Kidney (tissue), 14 donors: ENCODE data around the gene SDHAF2. TPM values are rescaled to one million over a fixed set of nuclear protein-coding genes. Genes with fewer than 3 reads are reported as not detected.

Experiments
- DNase-seq, 5 donors: peaks; one replicate each; pipeline ENCODE4 v3.0.0-alpha.2; 2013 to 2020
- FAIRE-seq: peaks from 2 replicates; lab custom pipeline; 2012; peaks lifted over from hg19 to GRCh38; lab: Jason Lieb, UNC
- H3K27ac ChIP-seq, 2 donors: one replicate each; pipeline ENCODE4 v1.7.0; 2013; ENCODE audit warnings: low read depth in 2 of 2, low read length in 2 of 2, inconsistent platforms in 1 of 2
- H3K27me3 ChIP-seq: one replicate; pipeline ENCODE4 v1.7.1; 2013; ENCODE audit warnings: low read length, inconsistent platforms; ENCODE audit not compliant: control insufficient read depth, insufficient read depth
- H3K36me3 ChIP-seq, 3 donors: one replicate each; pipeline versions ENCODE4 v1.7.0 to v1.7.1; 2013; ENCODE audit warnings: low read length in 3 of 3, control low read depth in 1 of 3, inconsistent platforms in 1 of 3; ENCODE audit not compliant: insufficient read depth in 3 of 3, control insufficient read depth in 2 of 3
- H3K4me1 ChIP-seq, 3 donors: one replicate each; pipeline versions ENCODE4 v1.7.0 to v1.7.1; 2013; ENCODE audit warnings: low read length in 3 of 3, inconsistent platforms in 1 of 3, low read depth in 1 of 3; ENCODE audit not compliant: control insufficient read depth in 2 of 3, insufficient read depth in 2 of 3
- H3K4me3 ChIP-seq, 3 donors: one replicate each; pipeline versions ENCODE4 v1.7.0 to v1.8.1; 2013; ENCODE audit warnings: low read length in 3 of 3, control low read depth in 1 of 3, inconsistent platforms in 1 of 3
- H3K9ac ChIP-seq, 3 donors: one replicate each; pipeline versions ENCODE4 v1.7.0 to v1.7.1; 2013; ENCODE audit warnings: low read length in 3 of 3, control low read depth in 1 of 3, inconsistent platforms in 1 of 3
- H3K9me3 ChIP-seq, 3 donors: one replicate each; pipeline versions ENCODE4 v1.7.0 to v1.7.1; 2013; ENCODE audit warnings: low read length in 3 of 3, control low read depth in 1 of 3, inconsistent platforms in 1 of 3; ENCODE audit not compliant: control insufficient read depth in 2 of 3, insufficient read depth in 1 of 3
- intact Hi-C: fragments of 100-400 bp; cut with DNase I; formaldehyde crosslinking; loops from one replicate; pipeline ENCODE4 v1.11.1; 2022
- polyA plus RNA-seq: library from polyadenylated mRNA; stranded (reverse); fragments of 350-450 nt; fragmentation: Illumina TruSeq; extraction: RNeasy Lipid Tissue Mini Kit (QIAGEN cat#74804); gene quantifications from one replicate; pipeline ENCODE4 v1.2.3, GENCODE V29; 2014; ENCODE audit warnings: low read depth, low replicate concordance; ENCODE audit not compliant: insufficient read depth
- total RNA-seq: library from RNA; stranded (reverse); fragmentation: NEBNext Ultra II Directional; extraction: Animal tissue kit (Norgen Biotek cat#: 25700); gene quantifications from one replicate; pipeline ENCODE4 v1.2.1, GENCODE V29; 2021
- TF ChIP-seq, protein P1 (sequence below): IDR thresholded peaks from 3 replicates; pipeline ENCODE4 v1.5.1; 2012; ENCODE audit warnings: mild to moderate bottlenecking, moderate library complexity, borderline replicate concordance; ENCODE audit not compliant: insufficient read depth; ENCODE audit errors: extremely low read depth
- donor health status: control.
- donor health status: control.
- donor health status: control.
- donor health status: control.
- donor health status: control.
- donor health status: DM: yes; HTN: yes; CAD: no.
- donor health status: Normal renal cell carcinoma (clear cell type).

Gene SDHAF2
- total and polyA plus RNA-seq, 2 donors from 2014 or later, result 40.7 to 77.1 TPM

GRCh38 chr11:61384271-61385242 lies 45.4 kb upstream of the SDHAF2 start:
- no peak overlapping the region for H3K4me3 ChIP-seq
- H3K27ac ChIP-seq, result no peak overlapping the region
- H3K9ac ChIP-seq, result no peak overlapping the region
- FAIRE-seq, result no peak
- no peaks in the 10 kb centered on the region for H3K36me3 ChIP-seq
- H3K4me1 ChIP-seq, result peaks cover 0 to 4% (median 0%) of the 10 kb centered on the region in 3 donors
- TF ChIP-seq, protein P1, sequence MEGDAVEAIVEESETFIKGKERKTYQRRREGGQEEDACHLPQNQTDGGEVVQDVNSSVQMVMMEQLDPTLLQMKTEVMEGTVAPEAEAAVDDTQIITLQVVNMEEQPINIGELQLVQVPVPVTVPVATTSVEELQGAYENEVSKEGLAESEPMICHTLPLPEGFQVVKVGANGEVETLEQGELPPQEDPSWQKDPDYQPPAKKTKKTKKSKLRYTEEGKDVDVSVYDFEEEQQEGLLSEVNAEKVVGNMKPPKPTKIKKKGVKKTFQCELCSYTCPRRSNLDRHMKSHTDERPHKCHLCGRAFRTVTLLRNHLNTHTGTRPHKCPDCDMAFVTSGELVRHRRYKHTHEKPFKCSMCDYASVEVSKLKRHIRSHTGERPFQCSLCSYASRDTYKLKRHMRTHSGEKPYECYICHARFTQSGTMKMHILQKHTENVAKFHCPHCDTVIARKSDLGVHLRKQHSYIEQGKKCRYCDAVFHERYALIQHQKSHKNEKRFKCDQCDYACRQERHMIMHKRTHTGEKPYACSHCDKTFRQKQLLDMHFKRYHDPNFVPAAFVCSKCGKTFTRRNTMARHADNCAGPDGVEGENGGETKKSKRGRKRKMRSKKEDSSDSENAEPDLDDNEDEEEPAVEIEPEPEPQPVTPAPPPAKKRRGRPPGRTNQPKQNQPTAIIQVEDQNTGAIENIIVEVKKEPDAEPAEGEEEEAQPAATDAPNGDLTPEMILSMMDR, result peak; percentile 29
- no peaks in the 10 kb centered on the region for H3K9me3 ChIP-seq
- H3K27me3 ChIP-seq, result no peaks in the 10 kb centered on the region
- peak in 1 of 5 donors; percentile 23 for DNase-seq
- intact Hi-C loops, result loop anchor here (5.0 kb wide), 1 partner anchor 47 kb away; no protein-coding TSS in a partner anchor

DNA sequence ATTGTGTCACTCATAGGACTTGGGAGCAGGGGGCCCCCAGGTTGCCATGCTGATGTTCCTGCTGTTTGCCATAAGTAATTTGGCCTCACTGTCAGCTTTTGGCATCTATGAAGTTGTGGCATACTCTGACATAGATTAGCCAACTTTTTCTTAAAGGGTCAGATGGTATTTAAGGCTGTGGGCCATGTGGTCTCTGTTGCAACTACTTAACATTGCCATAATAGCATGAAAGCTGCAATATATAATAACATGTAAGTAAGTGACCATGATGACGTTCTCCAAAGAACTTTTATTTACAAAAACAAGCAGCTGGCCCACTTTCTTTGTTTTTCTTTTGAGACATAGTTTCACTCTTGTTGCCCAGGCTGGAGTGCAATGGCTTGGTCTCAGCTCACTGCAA lies 39.8 kb upstream of the SDHAF2 start:
- FAIRE-seq, result no peak
- intact Hi-C loops, result no loop called here
- peaks cover 0 to 6% (median 2%) of the 10 kb centered on the region in 3 donors for H3K36me3 ChIP-seq

DNA sequence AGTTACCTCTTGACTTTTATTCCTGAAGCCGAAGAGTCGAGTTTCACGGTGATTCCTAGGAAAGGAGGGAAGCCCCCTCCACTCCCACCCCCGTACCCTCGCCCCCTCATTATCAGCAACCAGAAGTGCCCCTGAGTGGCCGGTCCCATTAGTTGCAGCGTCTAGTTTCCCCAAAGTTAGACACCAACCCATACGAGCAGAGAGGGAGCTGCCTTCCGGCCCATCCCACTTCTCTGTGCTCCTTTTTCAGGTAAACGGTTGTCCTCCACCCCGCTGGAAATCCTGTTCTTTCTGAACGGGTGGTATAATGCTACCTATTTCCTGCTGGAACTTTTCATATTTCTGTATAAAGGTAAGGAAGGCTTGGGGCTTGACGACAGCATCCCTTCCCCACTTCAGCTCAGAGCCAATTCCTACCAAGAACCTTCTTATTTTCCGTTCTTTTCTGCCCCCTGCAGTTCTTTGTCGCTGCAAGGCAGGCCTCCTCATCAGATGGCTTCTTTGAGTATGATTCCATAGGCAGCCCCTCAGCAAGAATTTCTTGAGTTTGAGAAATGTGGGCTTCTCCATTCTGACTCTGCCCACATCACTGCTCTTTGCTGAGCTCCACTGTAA lies 36.8 kb upstream of the SDHAF2 start:
- intact Hi-C loops, result no loop called here
- Histone ChIP-seq H3K36me3 (peaks cover 5 to 6% (median 6%) of the 10 kb centered on the region in 3 donors), H3K9ac (peak overlapping the region; percentile 39 to 95 (median 78)), H3K27ac (peak overlapping the region; percentile 72 to 80), H3K9me3 (no peaks in the 10 kb centered on the region), H3K4me3 (peak overlapping the region; percentile 86 to 99 (median 92)), H3K27me3 (no peaks in the 10 kb centered on the region), H3K4me1 (peaks cover 3 to 8% (median 6%) of the 10 kb centered on the region in 3 donors)
- peak in 4 of 5 donors; percentile 17 to 51 (median 46) for DNase-seq
- no peak for FAIRE-seq
- TF ChIP-seq, protein P1, result no peak

More for the DNA sequence above, 39.8 kb upstream of the SDHAF2 start:
- TF ChIP-seq, protein P1, result no peak
- Histone ChIP-seq H3K27ac (no peak overlapping the region), H3K4me1 (peaks cover 3 to 8% (median 8%) of the 10 kb centered on the region in 3 donors), H3K4me3 (no peak overlapping the region), H3K9ac (no peak overlapping the region), H3K9me3 (no peaks in the 10 kb centered on the region), H3K27me3 (no peaks in the 10 kb centered on the region)
- no peak for DNase-seq
